ENCODE measurements around the gene KDM4B.
"Not testable (repeated sequence)": the region's sequence is repeated elsewhere in the genome, so short reads cannot be mapped to it uniquely, and the experiment has no call there.

Gene KDM4B

GRCh38 chr19:5178841-5179240 lies 209.9 kb downstream of the KDM4B start:
- DNase-seq (ENCODE audit: low read depth), result no peak

- no peak for DNase-seq (ENCODE audit: low read depth)
Observed at GRCh38 chr19:5179256-5179655, 210.3 kb downstream of the KDM4B start.

- DNase-seq (ENCODE audit: low read depth), result no peak
Observed at GRCh38 chr19:5181329-5181728, 212.4 kb downstream of the KDM4B start.

- DNase-seq (ENCODE audit: low read depth), result no peak
Observed at GRCh38 chr19:5182751-5183150, 213.8 kb downstream of the KDM4B start.

- no peak for DNase-seq (ENCODE audit: low read depth)
Observed at GRCh38 chr19:5183616-5184015, 214.7 kb downstream of the KDM4B start.

- no peak for DNase-seq (ENCODE audit: low read depth)
Observed at GRCh38 chr19:5184930-5185329, 216.0 kb downstream of the KDM4B start.

- no peak for DNase-seq (ENCODE audit: low read depth)
Observed at GRCh38 chr19:5186293-5187050, 217.6 kb downstream of the KDM4B start.

GRCh38 chr19:5188548-5189317 lies 219.8 kb downstream of the KDM4B start:
- no peak for DNase-seq (ENCODE audit: low read depth)

GRCh38 chr19:5189318-5189607 lies 220.3 kb downstream of the KDM4B start:
- no peak for DNase-seq (ENCODE audit: low read depth)

- no peak for DNase-seq (ENCODE audit: low read depth)
Observed at GRCh38 chr19:5191091-5191490, 222.2 kb downstream of the KDM4B start.

GRCh38 chr19:5192568-5192967 lies 223.7 kb downstream of the KDM4B start:
- no peak for DNase-seq (ENCODE audit: low read depth)

- DNase-seq (ENCODE audit: low read depth), result no peak
Observed at GRCh38 chr19:5193192-5193591, 224.3 kb downstream of the KDM4B start.

- no peak for DNase-seq (ENCODE audit: low read depth)
Observed at GRCh38 chr19:5194641-5195040, 225.7 kb downstream of the KDM4B start.

- not testable (repeated sequence) for DNase-seq (ENCODE audit: low read depth)
Observed at GRCh38 chr19:5195587-5195986, 226.7 kb downstream of the KDM4B start.

- DNase-seq (ENCODE audit: low read depth), result no peak
Observed at GRCh38 chr19:5196832-5197231, 227.9 kb downstream of the KDM4B start.

GRCh38 chr19:5200844-5201243 lies 231.9 kb downstream of the KDM4B start:
- DNase-seq (ENCODE audit: low read depth), result no peak

GRCh38 chr19:5202553-5202952 lies 233.6 kb downstream of the KDM4B start:
- DNase-seq (ENCODE audit: low read depth), result no peak

All from activated T-cell treated with anti-CD3 and anti-CD28 coated beads for 24 hours (primary cell).